NCI-H2171 treated with DMSO at 0.1 percent for 48 hours (cell line): ENCODE measurements around the gene FXYD7.
"Not testable (repeated sequence)": the region's sequence is repeated elsewhere in the genome, so short reads cannot be mapped to it uniquely, and the experiment has no call there.

Experiments used
- DNase-seq: peaks from one replicate; lab custom pipeline; 2025; lab: John Stamatoyannopoulos, UW

FXYD7 gene

DNA sequence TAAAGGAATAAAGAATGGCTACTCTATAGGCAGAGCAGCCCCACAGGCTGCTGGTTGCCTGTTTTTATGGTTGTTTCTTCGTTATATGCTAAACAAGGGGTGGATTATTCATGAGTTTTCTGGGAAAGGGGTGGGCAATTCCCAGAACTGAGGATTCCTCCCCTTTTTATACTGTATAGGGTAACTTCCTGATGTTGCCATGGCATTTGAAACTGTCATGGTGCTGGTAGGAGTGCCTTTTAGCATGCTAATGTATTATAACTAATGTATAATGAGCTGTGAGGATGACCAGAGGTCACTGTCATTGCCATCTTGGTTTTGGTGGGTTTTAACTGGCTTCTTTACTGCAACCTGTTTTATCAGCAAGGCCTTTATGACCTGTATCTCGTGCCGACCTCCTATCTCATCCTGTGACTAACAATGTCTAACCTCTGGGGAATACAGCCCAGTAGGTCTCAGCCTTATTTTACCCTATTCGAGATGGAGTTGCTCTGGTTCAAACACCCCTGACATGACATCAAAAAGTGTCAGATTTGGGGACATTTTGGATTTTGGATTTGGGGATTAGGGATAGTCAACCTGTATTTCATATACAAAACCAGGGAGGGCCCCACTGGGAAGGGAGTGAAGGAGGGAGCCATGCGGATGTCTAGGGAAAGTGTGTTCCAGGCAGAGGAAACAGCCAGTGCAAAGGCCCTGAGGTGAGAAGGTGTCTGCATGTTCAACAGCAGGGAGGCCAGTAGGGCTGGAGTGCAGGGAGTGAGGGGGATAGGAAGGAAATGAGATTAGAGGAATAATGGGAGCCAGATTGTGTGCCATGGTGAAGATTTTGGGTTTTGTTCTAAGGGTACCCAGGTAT is 22.4 kb downstream of the FXYD7 start:
- no peak for DNase-seq

DNA sequence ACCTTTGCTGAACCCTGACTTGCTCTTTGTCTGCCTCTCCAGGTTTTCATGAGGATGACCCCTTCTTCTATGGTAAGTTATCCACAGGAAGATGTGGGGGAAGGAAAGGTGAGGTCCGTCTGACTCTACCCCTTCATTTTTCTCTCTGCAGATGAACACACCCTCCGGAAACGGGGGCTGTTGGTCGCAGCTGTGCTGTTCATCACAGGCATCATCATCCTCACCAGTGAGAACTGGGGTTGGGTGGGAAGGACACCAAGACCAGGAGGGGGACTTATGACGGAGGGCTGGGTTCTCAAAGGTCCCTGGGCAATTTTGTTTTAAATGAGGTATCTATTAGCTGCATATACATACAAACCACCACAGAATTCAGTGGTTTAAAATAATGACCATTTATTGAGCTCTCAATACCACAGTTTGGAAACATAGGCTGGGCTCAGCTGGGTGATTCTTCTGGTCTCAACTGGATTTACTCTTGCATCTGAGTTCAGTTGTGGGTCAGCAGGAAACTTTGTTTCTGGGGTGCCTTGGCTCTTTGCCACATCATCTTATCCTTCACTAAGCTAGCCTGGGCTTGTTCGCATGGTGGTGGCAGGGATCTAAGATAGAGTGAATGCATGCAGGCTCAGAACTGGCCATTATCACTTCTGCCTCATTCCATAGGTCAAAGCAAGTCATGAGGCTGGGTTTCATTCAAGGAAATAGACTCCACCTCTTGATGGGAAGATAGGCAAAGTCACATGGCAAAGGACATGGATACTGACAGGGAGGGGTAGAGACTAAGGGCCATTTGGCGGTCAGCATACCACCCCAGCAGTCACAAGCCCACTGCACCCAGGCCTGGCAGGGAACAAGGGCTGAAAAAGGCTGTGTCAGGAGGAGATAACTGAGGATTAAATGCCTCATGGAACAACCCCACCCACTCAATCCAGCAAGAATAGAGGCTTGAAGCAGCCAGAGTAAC is 23.3 kb downstream of the FXYD7 start:
- no peak for DNase-seq

GRCh38 chr19:35167251-35168119 is 24.4 kb downstream of the FXYD7 start:
- DNase-seq, result no peak

DNA sequence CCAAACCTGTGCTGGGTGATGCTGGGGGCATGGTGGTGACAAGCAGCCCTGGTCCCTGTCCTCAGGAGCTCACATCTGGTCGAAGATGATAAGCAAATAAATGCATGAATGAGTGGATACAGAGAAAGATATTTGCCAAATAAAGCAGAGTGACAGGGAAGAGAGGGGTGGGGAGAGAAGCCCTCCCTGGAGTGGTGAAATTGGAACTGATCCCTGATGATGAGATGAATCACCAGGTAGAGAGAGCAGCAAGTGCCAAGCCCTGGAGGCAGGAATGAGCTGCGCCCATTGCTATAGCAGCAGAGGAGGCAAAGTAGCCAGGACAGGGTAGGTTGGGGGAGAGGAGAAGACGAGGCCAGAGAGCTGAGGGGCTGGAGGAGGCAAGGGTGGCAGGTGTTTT is 25.1 kb downstream of the FXYD7 start:
- DNase-seq, result no peak

DNA sequence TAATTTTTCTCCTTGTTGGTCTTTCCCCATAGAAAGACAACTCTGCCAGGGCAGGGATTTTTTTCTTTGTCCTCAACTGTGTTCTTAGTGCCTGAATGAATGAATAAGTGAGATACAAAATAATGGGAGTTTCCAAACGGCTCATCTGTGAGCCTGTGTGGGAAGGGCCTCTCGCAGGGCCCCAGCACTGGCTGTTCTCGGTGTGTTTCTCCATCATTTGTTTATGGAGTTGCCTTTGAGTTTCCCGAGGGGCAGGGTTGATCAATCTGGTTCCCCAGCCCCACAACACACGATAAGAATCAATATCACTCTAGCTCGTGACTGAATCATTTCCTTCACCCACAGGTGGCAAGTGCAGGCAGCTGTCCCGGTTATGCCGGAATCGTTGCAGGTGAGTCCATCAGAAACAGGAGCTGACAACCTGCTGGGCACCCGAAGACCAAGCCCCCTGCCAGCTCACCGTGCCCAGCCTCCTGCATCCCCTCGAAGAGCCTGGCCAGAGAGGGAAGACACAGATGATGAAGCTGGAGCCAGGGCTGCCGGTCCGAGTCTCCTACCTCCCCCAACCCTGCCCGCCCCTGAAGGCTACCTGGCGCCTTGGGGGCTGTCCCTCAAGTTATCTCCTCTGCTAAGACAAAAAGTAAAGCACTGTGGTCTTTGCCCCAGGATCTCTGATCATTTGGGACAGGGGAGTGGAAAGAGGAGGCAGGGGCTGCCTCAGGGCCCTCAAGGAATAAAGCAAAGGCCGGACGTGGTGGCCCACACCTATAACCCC is 26.4 kb downstream of the FXYD7 start:
- DNase-seq, result no peak

GRCh38 chr19:35170359-35171061 is 27.5 kb downstream of the FXYD7 start:
- no peak for DNase-seq

GRCh38 chr19:35171730-35172129 is 28.7 kb downstream of the FXYD7 start:
- no peak for DNase-seq

DNA sequence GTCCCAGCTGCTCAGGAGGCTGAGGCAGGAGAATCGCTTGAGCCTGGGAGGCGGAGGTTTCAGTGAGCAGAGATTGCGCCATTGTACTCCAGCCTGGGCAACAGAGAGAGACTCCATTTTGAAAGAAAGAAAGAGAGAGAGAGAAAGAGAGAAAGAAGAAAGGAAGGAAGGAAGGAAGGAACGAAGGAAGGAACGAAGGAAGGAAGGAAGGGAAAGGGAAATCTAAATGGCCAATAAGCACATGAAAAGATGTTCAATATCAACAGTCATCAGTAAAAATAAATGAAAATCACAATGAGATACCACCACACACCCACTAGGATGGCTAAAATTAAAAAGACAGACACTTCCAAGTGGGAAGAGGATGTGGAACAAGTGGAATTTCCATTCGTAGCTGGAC is 31.2 kb downstream of the FXYD7 start:
- DNase-seq, result no peak

GRCh38 chr19:35176181-35176570 is 33.1 kb downstream of the FXYD7 start:
- no peak for DNase-seq

- DNase-seq, result no peak
Observed at GRCh38 chr19:35177377-35178274, 34.6 kb downstream of the FXYD7 start.

- DNase-seq, result no peak
Observed at GRCh38 chr19:35178701-35179100, 35.6 kb downstream of the FXYD7 start.

GRCh38 chr19:35179830-35180229 is 36.8 kb downstream of the FXYD7 start:
- DNase-seq, result no peak

- no peak for DNase-seq
Observed at GRCh38 chr19:35181387-35181786, 38.3 kb downstream of the FXYD7 start.

DNA sequence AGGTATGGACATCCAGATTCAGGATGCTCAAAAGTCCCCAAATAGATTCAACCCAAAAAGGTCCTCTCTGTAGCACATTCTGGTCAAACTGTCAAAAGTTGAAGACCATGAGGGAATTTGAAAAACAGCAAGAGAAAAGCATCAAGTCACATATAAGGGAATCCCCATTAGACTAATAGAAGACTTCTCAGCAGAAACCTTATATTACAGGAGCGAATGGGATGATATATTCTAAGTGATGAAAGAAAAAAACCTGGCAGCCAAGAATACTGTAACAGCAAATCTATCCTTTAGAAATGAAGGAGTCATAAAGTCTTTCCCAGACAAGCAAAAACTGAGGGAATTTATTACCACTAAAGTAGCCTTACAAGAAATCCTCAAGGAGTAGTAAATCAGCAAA is 41.2 kb downstream of the FXYD7 start:
- no peak for DNase-seq

DNA sequence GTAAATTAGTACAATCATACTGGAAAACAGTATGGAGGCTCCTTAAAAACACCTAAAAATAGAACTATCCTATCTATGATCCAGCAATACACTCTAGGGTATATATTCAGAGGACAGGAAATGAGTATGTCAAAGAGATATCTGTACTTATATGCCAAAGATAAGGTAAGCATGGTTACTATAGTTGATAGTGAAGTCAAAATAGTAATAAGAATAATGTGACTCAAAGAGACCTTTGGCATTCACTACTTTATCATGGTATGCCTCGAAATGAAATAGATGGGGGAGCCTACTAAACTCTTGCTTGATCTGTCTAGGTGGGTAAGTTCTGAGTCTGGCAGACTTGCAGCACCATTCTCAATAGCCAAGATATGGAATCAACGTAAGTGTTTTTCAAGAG is 41.8 kb downstream of the FXYD7 start:
- no peak for DNase-seq

DNA sequence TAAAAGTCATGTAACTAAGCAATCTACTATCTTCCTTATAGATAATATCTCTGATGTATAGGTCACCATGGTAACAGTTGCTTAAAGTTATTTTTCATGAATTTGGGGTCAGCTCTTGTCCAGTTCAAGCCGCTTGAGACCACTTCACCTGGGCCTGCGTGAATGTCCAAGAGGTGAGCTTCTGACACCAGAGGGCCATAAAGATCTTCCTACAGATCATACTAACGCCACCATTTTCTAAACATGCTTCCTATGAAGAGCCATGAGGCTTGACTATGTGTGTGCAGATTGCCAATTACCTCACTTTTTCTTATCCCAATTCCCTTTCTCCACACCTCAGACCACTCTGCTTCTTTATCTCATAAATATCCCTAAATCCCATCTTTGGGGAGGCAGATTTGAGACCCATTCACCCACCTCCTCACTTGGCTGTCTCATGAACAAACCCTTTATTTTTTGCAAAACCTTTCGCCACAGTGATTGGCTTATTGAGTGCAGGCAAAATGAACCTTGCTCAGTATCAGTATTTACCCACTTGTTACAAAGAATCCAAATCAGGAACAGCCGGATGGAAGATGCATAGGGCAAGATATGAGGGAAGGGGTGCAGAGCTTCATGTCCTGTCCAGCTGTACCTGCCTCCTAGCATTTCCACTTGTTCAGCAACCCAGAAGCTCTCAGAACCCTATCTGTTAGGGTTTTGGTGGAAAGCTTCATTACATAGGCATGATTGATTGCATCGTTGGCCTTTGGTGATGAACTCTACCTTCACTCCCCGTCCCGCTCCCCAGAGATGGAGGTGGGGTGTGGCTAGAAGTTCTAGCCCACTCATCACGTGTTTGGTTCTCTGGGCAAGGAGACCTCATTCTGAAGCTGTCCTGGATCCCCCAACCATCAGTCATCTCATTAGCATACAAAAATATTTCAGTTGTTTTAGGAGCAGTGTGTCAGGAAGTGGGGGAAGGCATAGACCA is 51.2 kb downstream of the FXYD7 start:
- no peak for DNase-seq

GRCh38 chr19:35195830-35196229 is 52.8 kb downstream of the FXYD7 start:
- DNase-seq, result no peak

GRCh38 chr19:35196861-35197260 is 53.8 kb downstream of the FXYD7 start:
- not testable (repeated sequence) for DNase-seq
